Fibroblast of peridontal ligament (primary cell): Measurements from ENCODE around the gene SPG21.
A peak's percentile ranks its signal among the peaks of the same experiment; 100 is the strongest.
"Not testable (repeated sequence)": the region's sequence is repeated elsewhere in the genome, so short reads cannot be mapped to it uniquely, and the experiment has no call there.

Experiments used
- DNase-seq: peaks from one replicate; pipeline ENCODE4 v3.0.0-alpha.2; 2010; ENCODE audit errors: extremely low read depth

The SPG21 gene

GRCh38 chr15:64989416-64990167 lies at the start of gene SPG21:
SPG21 (minus strand) TSS chr15:64989914; CDS start chr15:64983569, 6,345 bp downstream.
- DNase-seq, result peak; percentile 88

GRCh38 chr15:65038836-65039235 lies 49.1 kb upstream of the SPG21 start:
- no peak for DNase-seq

- DNase-seq, result no peak
Measured at GRCh38 chr15:65038428-65038827, 48.7 kb upstream of the SPG21 start.

GRCh38 chr15:65037309-65037708 lies 47.6 kb upstream of the SPG21 start:
- no peak for DNase-seq

- no peak for DNase-seq
Measured at GRCh38 chr15:65034719-65035118, 45.0 kb upstream of the SPG21 start.

GRCh38 chr15:65033659-65034269 lies 44.0 kb upstream of the SPG21 start:
- DNase-seq, result peak; percentile 80

- peak; percentile 65 for DNase-seq
Measured at GRCh38 chr15:65032801-65033537, 43.3 kb upstream of the SPG21 start.

- DNase-seq, result no peak
Measured at GRCh38 chr15:65029736-65030208, 40.1 kb upstream of the SPG21 start.

- peak; percentile 63 for DNase-seq
Measured at GRCh38 chr15:65028921-65029735, 39.4 kb upstream of the SPG21 start, which contains the start of gene MTFMT. MTFMT (minus strand) TSS chr15:65029639; CDS start chr15:65029613, 26 bp downstream.

- no peak for DNase-seq
Measured at GRCh38 chr15:65028338-65028737, 38.6 kb upstream of the SPG21 start.

GRCh38 chr15:65027593-65027992 lies 37.9 kb upstream of the SPG21 start:
- no peak for DNase-seq

- no peak for DNase-seq
Measured at GRCh38 chr15:65026756-65027155, 37.0 kb upstream of the SPG21 start.

- no peak for DNase-seq
Measured at GRCh38 chr15:65021488-65021887, 31.8 kb upstream of the SPG21 start.

- DNase-seq, result no peak
Measured at GRCh38 chr15:65020419-65020818, 30.7 kb upstream of the SPG21 start.

- not testable (repeated sequence) for DNase-seq
Measured at GRCh38 chr15:65011198-65011597, 21.5 kb upstream of the SPG21 start.

GRCh38 chr15:65008983-65009382 lies 19.3 kb upstream of the SPG21 start:
- peak; percentile 19 for DNase-seq

- DNase-seq, result no peak
Measured at GRCh38 chr15:65006876-65007275, 17.2 kb upstream of the SPG21 start.

GRCh38 chr15:65004993-65005392 lies 15.3 kb upstream of the SPG21 start:
- DNase-seq, result peak; percentile 31

- DNase-seq, result peak; percentile 49
Measured at GRCh38 chr15:64997745-64998375, 8.1 kb upstream of the SPG21 start.

- DNase-seq, result no peak
Measured at GRCh38 chr15:64997066-64997465, 7.4 kb upstream of the SPG21 start.

GRCh38 chr15:64993290-64993689 lies 3.6 kb upstream of the SPG21 start:
- no peak for DNase-seq
